HG02798 (cell line): Measurements from ENCODE around the gene ST7L.
"Not testable (repeated sequence)": the region's sequence is repeated elsewhere in the genome, so short reads cannot be mapped to it uniquely, and the experiment has no call there.

ENCODE experiments used
- ATAC-seq: cut with Tn5 transposase; IDR thresholded peaks from one replicate; pipeline ENCODE4 v1.9.1; 2021; ENCODE audit warnings: mild to moderate bottlenecking; ENCODE audit not compliant: unreplicated experiment, poor library complexity

ST7L gene

GRCh38 chr1:112504001-112504660 lies 114.8 kb downstream of the ST7L start:
- ATAC-seq = no peak

- no peak for ATAC-seq
Measured at GRCh38 chr1:112502826-112503225, 116.1 kb downstream of the ST7L start.

DNA sequence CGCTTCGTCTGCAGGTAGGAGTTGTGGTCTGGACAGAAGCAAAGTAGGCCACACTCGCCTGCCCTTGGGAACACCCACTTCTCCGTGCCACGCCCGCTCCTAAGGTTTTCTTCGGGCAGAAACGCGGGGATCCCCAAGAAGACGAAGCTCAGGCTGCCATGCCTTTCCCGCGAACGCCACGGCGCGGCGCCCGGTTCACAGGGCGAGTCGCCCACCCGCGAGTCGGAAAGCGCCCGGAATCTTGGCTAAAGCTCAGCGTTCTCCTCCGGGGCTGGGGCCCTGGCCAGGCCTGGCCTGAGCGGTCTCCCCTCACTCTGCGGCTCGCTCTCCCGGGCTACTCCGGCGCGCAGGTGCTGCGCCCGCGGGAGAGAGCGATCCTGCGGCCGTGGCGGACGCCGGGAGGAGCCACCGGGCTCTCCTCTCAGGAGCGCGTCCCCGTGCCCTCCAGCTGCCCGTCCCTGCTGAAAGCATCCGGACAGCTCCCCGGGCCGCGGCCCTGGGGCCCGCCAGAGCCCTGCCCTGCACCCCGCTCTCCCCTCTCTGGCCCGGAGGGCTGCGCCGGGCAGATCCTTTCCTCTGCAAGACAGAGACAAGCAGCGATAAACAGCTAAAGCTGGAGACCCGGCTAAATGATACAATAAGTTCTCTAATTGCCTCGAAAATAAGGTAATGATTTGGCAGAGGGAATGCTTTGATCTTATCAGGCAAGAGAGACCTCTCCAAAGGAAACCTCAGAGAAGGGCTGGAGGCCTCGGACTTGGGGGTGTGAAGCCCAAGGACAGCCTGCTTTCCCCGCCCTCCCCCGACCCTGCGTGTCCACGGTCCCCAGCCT lies 116.9 kb downstream of the ST7L start:
- peak; percentile 63 for ATAC-seq

DNA sequence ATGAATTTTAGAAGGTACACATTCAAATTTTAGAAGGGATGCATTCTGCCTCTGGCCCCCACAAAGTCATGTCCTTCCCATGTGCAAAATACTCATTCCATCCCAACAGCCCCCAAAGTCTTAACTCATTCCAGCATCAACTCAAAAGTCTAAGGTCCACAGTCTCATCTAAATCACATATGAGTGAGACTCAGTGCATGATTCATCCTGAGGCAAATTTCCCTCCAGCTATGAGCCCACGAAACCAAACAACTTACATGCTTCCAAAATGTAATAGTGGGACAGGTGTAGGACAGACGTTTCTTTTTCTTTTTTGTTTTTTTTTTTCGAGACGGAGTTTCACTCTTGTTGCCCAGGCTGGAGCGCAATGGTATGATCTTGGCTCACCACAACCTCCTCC lies 122.7 kb downstream of the ST7L start:
- no peak for ATAC-seq

GRCh38 chr1:112493351-112493750 lies 125.6 kb downstream of the ST7L start:
- ATAC-seq = no peak

GRCh38 chr1:112492076-112492475 lies 126.9 kb downstream of the ST7L start:
- ATAC-seq = no peak

DNA sequence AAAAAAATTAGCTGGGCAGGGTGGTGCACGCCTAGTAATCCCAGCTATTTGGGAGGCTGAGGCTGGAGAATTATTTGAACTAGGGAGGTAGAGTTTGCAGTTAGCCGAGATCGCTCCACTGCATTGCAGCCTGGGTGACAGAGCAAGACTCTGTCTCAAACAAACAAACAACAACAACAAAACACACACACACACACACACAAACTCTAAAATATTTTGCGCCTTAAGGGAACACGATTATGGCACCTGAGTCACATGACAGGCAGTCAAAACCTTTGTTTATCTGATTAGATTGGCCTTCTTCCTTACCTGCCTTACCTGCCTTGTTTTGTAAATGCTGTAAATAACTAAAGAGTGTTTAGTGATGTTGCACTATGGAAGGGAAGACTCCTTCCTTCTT lies 130.8 kb downstream of the ST7L start:
- ATAC-seq = no peak

- not testable (repeated sequence) for ATAC-seq
Measured at GRCh38 chr1:112487686-112488085, 131.3 kb downstream of the ST7L start.

DNA sequence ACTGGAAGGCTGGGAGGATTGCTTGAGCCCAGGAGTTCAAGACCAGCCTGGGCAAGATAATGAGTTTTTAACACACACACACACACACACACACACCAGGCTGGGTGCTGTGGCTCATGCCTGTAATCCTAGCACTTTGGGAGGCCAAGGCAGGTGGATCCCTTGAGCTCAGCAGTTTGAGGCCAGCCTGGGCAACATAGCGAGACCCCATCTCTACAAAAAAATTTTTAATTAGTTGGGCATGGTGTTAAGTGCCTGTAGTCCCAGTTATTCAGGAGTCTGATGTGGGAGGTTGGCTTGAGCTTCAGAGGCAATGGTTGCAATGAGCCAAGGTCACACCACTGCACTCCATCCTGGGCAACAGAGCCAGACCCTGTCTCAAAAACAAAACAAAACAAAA lies 132.9 kb downstream of the ST7L start:
- ATAC-seq = not testable (repeated sequence)

DNA sequence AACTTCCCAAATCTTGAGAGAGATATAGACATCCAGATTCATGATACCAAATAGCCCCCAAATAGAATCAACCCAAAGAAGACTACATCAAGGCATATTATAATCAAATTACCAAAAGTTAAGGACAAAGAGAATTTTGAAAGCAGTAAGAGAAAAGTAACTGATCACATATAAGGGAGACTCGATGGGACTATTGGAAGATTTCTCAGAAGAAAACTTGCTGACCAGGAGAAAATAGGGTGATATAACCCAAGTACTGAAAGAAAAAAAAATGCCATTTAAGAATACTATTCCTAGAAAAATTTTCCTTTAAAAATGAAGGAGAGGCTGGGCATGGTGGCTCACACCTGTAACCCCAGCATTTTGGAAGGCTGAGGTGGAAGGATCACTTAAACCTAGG lies 140.6 kb downstream of the ST7L start:
- no peak for ATAC-seq

GRCh38 chr1:112477550-112477949 lies 141.4 kb downstream of the ST7L start:
- ATAC-seq = no peak
